HepG2 (cell line): ENCODE data around the gene WDCP. TPM values are rescaled to one million over a fixed set of nuclear protein-coding genes. Genes with fewer than 3 reads are reported as not detected.

ENCODE experiments used
- ETV6 ChIP-seq: sonication (generic); formaldehyde crosslinking; conservative IDR thresholded peaks from 2 replicates; pipeline ENCODE4 v1.4.0; 2020; ENCODE audit warnings: missing genetic modification reagents
- GABPA ChIP-seq, 2 experiments: IDR thresholded peaks; 2 replicates each; pipeline ENCODE4 v1.6.1; 2011 to 2016; ENCODE audit warnings: low read depth in 2 of 2, low read length in 1 of 2, missing biosample characterization in 1 of 2, missing genetic modification characterization in 1 of 2
- GRHL1 ChIP-seq: sonication (generic); formaldehyde crosslinking; conservative IDR thresholded peaks from 2 replicates; pipeline ENCODE4 v1.8.0; 2022; ENCODE audit warnings: missing genetic modification reagents
- HINFP ChIP-seq: sonication (generic); formaldehyde crosslinking; IDR thresholded peaks from 2 replicates; pipeline ENCODE4 v1.4.0; 2020; ENCODE audit warnings: low read depth, mild to moderate bottlenecking, missing genetic modification reagents
- HMGA1 ChIP-seq: sonication (generic); formaldehyde crosslinking; conservative IDR thresholded peaks from 2 replicates; pipeline ENCODE4 v1.4.0; 2020; ENCODE audit warnings: missing genetic modification reagents
- ISX ChIP-seq: sonication (generic); formaldehyde crosslinking; conservative IDR thresholded peaks from 2 replicates; pipeline ENCODE4 v1.5.0; 2020; ENCODE audit warnings: missing genetic modification reagents
- NFATC3 ChIP-seq: sonication (generic); formaldehyde crosslinking; IDR thresholded peaks from 2 replicates; pipeline ENCODE4 v1.5.1; 2020; ENCODE audit warnings: mild to moderate bottlenecking, missing genetic modification reagents
- PLSCR1 ChIP-seq: sonication (generic); formaldehyde crosslinking; IDR thresholded peaks from 2 replicates; pipeline ENCODE4 v1.5.0; 2020; ENCODE audit warnings: missing genetic modification reagents, mild to moderate bottlenecking, borderline replicate concordance
- REPIN1 ChIP-seq: sonication (generic); formaldehyde crosslinking; IDR thresholded peaks from 2 replicates; pipeline ENCODE4 v1.8.0; 2022; ENCODE audit warnings: missing genetic modification reagents, low read depth, mild to moderate bottlenecking, borderline replicate concordance
- SIN3A ChIP-seq: IDR thresholded peaks from 2 replicates; pipeline ENCODE4 v1.6.1; 2011; ENCODE audit warnings: low read depth, mild to moderate bottlenecking, control low read depth, low read length, borderline replicate concordance
- SP140L ChIP-seq: sonication (generic); formaldehyde crosslinking; IDR thresholded peaks from 2 replicates; pipeline ENCODE4 v1.4.0; 2020; ENCODE audit warnings: missing genetic modification reagents, borderline replicate concordance
- ZNF224 ChIP-seq: sonication (generic); formaldehyde crosslinking; IDR thresholded peaks from 2 replicates; pipeline ENCODE4 v1.5.0; 2020; ENCODE audit warnings: mild to moderate bottlenecking, missing genetic modification reagents
- ZNF256 ChIP-seq: sonication (generic); formaldehyde crosslinking; conservative IDR thresholded peaks from 2 replicates; pipeline ENCODE4 v1.4.0; 2020; ENCODE audit warnings: missing genetic modification reagents
- ZNF468 ChIP-seq: sonication (generic); formaldehyde crosslinking; IDR thresholded peaks from 2 replicates; pipeline ENCODE4 v1.8.0; 2022; ENCODE audit warnings: mild to moderate bottlenecking, moderate library complexity, missing genetic modification reagents
- ZNF512B ChIP-seq: sonication (generic); formaldehyde crosslinking; IDR thresholded peaks from 2 replicates; pipeline ENCODE4 v1.5.1; 2020; ENCODE audit warnings: missing genetic modification reagents, mild to moderate bottlenecking, borderline replicate concordance
- ZNF639 ChIP-seq: conservative IDR thresholded peaks from 2 replicates; pipeline ENCODE4 v1.6.1; 2018; ENCODE audit warnings: missing genetic modification reagents
- ZNF773 ChIP-seq: sonication (generic); formaldehyde crosslinking; IDR thresholded peaks from 2 replicates; pipeline ENCODE4 v1.4.0; 2020; ENCODE audit warnings: missing genetic modification reagents, borderline replicate concordance
- ZNF776 ChIP-seq: sonication (generic); formaldehyde crosslinking; IDR thresholded peaks from 2 replicates; pipeline ENCODE4 v1.4.0; 2020; ENCODE audit warnings: mild to moderate bottlenecking, missing genetic modification reagents
- ZNF792 ChIP-seq: IDR thresholded peaks from 2 replicates; pipeline ENCODE4 v1.6.1; 2016
- ZNF879 ChIP-seq: sonication (generic); formaldehyde crosslinking; IDR thresholded peaks from 2 replicates; pipeline ENCODE4 v1.8.1; 2023; ENCODE audit warnings: missing genetic modification reagents
- polyA plus RNA-seq, 8 experiments: library from polyadenylated mRNA; depleted of rRNA in 3 of 8; stranded (reverse) in 7 of 8; unstranded in 1 of 8; fragments of >200 nt; fragmentation: Illumina TruSeq in 4 of 8; extraction: Trizol in 4 of 8; gene quantifications; 2 replicates each; pipeline versions ENCODE4 v1.2.1 to v1.2.3, GENCODE V29; 2011 to 2016; ENCODE audit warnings: low read depth in 4 of 8, missing spikeins in 1 of 8, mixed read lengths in 1 of 8; ENCODE audit not compliant: insufficient read depth in 1 of 8
- total RNA-seq, 5 experiments: library from RNA; depleted of rRNA; stranded (reverse); fragments of >200 nt; fragmentation: Illumina TruSeq; extraction: Trizol; gene quantifications; 2 replicates each; pipeline ENCODE4 v1.2.3, GENCODE V29; 2016; ENCODE audit warnings: low read depth in 1 of 5

WDCP gene
- total and polyA plus RNA-seq, 2 of the 13 experiments (the other 11 are each of a cell fraction or from before 2014, with no cell fraction given), result 17.4 to 22.6 TPM

- TF ChIP-seq GRHL1 (CRISPR knock-in tag), result no peak
- TF ChIP-seq ZNF792 (CRISPR knock-in tag), result peak; percentile 96
- 0 out of 2 replicates have a peak, but pooled peaks have one; percentile 48 for TF ChIP-seq ZNF773 (CRISPR knock-in tag)
- TF ChIP-seq GABPA (IDR thresholded peaks at IDR 0.05; ENCODE audit: low read depth, low read length), result peak; percentile 98
- peak; percentile 99 for TF ChIP-seq GABPA (CRISPR knock-in tag; IDR thresholded peaks at IDR 0.05; ENCODE audit: low read depth)
- peak; percentile 79; the same call in 1 of the 2 replicates for TF ChIP-seq ZNF776
- peak; percentile 89; the same call in 1 of the 2 replicates for TF ChIP-seq SP140L (CRISPR knock-in tag)
- peak; percentile 89 for TF ChIP-seq NFATC3 (CRISPR knock-in tag)
- TF ChIP-seq ISX (CRISPR knock-in tag), result no peak
- peak; percentile 90; the same call in 1 of the 2 replicates for TF ChIP-seq ZNF512B (CRISPR knock-in tag)
- TF ChIP-seq ETV6 (CRISPR knock-in tag), result peak; percentile 90; the same call in 1 of the 2 replicates
- TF ChIP-seq SIN3A, result peak; percentile 81; the same call in 1 of the 2 replicates
- no peak for TF ChIP-seq ZNF879
- no peak for TF ChIP-seq PLSCR1 (CRISPR knock-in tag)
- no peak for TF ChIP-seq HMGA1
- peak; percentile 99 for TF ChIP-seq ZNF639 (CRISPR knock-in tag)
- peak; percentile 72; the same call in 1 of the 2 replicates for TF ChIP-seq HINFP (CRISPR knock-in tag)
- peak; percentile 99 for TF ChIP-seq REPIN1 (CRISPR knock-in tag)
- TF ChIP-seq ZNF468 (CRISPR knock-in tag), result no peak
- peak; percentile 71 for TF ChIP-seq ZNF256 (CRISPR knock-in tag)
- TF ChIP-seq ZNF224, result no peak
These were observed 29.0 kb upstream of the WDCP start, which contains the start of gene SF3B6 (continued) for GRCh38 chr2:24075915-24076848.
